Activated effector memory CD4-positive, alpha-beta T cell treated with anti-CD3 and anti-CD28 coated beads, Interleukin-2, amount 50 U/mL, for 16 hours (primary cell): ENCODE results near the gene KIRREL3.

Source experiments
- DNase-seq: peaks from one replicate; pipeline ENCODE4 v3.0.0-alpha.2; 2020

KIRREL3 gene

DNA sequence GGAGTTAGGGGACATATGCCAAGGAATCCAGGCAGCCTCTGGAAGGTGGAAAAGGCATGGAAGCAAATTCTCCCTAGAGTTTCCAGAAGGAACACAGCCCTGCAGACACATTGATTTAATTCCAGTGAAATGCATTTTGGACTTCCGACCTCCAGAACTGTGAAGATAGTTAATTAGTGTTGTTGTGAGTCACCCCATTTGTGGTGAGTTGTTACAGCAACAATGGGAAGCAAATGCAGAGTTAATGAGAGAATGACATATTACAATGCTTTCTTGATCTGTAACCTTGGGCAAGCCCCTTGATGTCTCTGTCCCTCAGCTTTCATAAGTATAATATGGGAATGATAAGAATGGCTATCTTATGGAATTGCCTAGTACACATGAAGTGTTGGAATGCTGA lies 178.7 kb downstream of the KIRREL3 start:
- no peak for DNase-seq

- no peak for DNase-seq
Observed at GRCh38 chr11:126819194-126819593, 181.4 kb downstream of the KIRREL3 start.

DNA sequence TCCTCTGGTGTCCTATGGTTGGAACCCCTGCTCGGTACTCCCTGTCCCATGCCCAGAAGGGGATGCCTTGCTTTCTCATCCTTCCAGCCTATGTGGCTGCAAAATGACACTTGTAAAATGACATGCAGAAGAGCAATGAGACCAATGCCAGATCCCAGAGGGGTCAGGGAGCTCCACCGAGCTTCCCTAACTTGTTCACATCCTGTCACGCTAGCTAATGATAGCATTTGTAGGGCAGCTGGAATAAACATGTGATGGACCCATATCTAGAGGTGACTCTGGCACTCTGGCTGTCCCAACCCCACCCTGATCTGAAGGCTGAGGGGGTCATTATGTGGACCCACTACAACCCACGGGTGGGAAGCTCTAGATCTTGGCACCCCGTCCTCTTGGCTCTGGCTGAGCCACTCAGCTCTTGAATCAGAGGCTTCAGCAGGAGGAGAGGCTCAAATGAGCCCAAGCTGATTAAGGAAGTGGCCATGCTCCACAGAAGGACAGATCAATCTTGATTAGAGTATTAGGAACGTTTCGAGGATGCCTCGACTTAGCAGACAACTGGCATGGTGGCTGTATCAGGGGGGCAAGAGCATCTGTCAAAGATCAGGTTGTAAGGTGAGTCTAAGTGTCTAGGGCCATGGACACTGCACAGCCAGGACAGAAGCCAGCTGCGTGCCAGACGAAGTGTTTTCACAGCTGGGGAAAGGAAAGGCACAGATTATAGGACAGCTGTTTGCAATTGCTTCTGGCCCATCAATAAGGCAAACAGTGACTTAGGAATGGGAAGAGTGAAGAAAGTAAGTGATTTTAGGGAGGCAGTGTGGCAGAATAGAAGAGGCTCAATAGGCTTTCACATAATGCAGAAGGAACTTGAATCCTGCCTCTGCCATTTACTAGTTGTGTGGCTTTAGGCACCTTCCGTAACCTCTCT lies 182.8 kb downstream of the KIRREL3 start:
- DNase-seq: no peak

- DNase-seq: no peak
Observed at GRCh38 chr11:126817096-126817495, 183.5 kb downstream of the KIRREL3 start.

DNA sequence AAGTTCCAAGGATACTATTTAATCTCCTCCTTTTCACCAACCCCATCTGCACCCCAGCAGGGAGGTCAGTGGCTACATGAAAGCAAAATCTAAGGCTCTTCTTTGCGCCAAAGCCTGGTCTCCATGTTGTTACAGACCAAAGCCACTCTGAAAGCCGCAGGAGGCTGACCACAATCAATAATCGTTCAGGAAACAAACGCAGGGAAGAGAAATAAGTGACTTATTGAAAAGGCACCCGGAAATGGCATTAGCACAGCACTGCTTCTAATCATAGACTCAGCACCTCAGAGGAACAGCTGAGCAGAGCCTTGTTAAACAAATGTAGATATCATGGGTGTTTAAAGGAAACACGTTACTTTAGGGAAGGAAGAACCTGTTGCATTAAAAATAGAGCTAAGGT lies 183.9 kb downstream of the KIRREL3 start:
- no peak for DNase-seq

DNA sequence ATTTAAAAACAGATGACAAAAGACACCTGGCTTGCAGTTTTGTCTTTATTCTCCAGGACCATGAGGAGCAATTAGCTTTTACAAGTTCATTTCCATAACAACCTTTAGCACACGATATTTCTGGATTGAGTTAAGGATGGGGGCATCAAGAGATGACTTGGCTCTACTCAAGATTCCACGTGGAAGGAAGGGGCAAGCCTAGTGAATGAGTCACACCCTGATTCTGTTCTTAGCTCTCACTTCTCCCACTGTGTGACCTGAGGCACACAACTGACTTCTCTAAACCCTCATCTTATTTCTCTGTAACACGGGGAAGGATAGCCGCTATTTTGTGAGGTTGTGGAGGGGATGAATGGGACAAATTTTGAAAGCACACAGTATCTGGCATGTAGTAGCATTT lies 185.5 kb downstream of the KIRREL3 start:
- no peak for DNase-seq

DNA sequence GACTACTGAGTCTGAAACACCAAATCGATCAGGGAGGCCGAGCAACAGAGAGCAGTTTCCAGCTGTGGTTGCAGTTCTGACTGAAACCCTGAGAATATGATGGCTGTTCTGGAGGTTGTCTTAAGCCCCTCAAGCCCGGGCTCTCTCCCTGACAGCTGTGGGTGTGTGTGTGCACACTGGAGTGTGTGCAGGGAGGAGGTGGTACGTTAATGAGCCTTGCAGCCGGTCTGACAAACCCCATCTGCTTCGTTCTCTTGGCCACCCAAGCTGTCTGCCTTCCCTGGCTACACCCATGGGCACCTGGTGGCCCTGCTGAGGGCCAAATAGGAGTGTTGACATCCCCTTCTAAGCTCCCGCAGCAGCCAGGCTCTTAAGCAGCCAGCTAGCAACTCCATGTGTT lies 189.8 kb downstream of the KIRREL3 start:
- DNase-seq: no peak

- no peak for DNase-seq
Observed at GRCh38 chr11:126809514-126810289, 190.9 kb downstream of the KIRREL3 start.

DNA sequence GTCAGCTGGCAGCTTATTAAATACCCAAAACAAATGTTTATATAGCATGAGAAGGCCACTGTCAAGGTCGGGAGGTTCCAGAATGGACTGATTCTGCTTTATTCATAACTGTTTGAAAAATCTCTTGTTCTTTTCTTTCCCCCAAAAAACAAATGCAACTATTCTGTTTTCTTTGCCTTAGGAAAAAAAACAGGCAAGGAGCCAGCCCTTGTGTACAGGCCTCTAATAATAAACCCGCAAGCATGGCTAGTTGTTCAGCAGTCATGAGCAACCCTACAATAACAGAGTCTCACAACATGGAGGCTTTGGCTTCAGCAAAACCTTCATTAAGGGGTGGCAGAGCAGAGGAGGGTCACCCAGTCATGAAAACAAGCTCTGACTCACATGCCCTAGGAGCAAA lies 191.7 kb downstream of the KIRREL3 start:
- DNase-seq: no peak

DNA sequence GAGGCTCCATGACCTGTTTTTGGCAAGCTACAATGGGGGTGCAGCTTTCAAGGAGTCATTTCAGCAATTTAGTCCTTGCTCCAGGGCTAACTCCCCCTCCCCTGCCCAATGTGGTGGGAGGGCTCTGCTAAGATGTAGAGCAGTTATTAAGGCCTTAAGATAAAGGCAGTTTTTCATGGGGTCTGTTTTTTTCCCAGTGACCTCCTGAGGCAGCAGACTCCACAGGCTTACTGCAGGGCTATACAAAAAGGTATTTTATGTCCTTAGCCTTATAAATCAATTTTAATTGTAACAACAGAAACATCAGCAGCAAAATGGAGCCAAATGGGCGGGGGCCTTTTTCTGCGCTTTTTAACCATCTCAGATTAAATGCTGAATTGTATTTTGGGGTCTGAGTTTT lies 192.3 kb downstream of the KIRREL3 start:
- no peak for DNase-seq

DNA sequence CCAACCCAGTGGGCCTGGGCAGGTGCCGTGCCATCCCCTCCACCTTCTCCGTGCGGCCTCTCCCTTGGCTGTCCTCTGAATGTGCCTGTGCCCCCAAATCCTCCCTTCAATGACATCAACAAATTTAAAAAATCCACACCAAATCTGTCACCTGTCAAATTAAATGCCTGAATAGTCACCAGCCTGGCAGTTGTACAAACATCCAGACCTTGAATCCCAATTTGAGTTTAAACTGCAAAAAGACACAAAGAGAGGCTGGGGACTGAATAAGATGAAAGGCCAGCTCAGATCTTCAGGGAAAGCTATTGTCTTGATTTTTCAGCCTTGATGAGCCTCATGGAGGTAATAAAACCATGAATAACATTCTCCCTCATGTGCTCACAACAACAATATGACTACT lies 194.7 kb downstream of the KIRREL3 start:
- no peak for DNase-seq

- no peak for DNase-seq
Observed at GRCh38 chr11:126804363-126804762, 196.2 kb downstream of the KIRREL3 start.

DNA sequence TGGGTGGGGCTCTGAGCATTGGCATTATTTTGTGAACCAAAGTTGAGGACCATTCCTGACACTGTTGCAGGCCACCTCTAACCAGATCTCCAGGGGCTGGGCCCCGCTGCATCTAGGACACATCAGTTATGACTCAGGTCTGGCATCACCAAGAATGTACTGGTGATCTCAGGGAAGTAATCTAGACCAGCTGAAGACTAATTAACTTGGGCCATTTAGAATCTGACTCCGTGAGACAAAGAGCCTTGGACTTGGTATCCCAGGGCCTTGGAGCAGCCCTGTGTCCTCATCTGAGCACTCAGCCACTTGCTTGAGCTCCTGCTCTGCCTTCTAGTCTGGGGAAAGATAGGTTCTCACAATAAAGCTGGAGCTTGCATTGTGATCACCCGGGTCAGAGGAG lies 200.6 kb downstream of the KIRREL3 start:
- DNase-seq: no peak

DNA sequence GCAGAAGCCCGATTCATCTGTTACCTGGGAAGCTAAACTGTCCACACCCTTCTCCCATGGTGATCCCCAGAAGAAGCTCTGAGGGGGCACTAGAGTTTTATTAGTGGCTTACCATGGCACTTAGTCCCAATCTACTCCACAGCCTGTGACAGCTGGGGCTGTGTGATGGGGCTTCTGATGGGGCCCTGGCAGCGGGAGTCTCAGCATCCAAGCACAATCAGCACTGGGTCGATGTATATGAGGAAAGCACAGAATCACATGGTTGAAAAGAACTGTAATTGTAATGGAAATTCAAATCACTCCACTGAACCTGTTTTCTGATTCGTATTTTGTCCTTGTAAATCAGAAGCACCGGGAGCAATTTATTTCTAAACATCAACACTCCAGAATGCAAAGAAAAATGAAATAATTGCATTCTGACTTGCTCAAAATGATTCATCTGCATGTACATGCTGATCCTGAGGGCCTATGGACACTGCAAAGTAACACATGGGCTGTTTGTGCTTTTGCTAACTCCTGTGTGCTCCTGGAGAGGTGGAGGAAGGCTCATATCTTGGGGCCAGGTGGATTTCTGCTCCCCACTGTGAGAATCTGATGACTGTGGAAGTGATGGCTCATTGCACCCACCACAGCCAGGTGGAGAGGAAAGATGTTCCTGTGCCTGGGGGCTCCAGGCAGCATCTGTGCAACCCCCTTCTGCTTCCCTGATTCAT lies 203.0 kb downstream of the KIRREL3 start:
- DNase-seq: no peak

GRCh38 chr11:126793596-126793995 lies 207.0 kb downstream of the KIRREL3 start:
- DNase-seq: no peak

DNA sequence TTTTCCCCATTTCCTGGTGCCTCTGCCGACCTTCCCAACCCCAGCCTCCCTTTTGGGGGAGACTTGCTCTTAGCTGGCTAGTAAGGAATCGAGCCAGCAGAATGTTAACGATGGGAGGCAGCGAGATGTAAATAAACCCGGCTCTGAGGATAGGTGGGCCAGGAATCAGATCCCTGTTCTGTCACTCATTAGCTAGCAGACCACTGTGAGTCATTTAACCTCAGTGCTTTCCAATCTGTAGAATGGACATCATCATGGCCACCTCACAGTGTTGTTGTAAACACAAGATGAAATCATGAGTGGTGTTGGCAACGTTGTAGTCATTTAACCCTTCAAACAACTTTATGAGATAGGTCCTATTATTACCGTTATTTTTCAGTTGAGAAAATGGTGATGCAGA lies 208.6 kb downstream of the KIRREL3 start:
- no peak for DNase-seq

DNA sequence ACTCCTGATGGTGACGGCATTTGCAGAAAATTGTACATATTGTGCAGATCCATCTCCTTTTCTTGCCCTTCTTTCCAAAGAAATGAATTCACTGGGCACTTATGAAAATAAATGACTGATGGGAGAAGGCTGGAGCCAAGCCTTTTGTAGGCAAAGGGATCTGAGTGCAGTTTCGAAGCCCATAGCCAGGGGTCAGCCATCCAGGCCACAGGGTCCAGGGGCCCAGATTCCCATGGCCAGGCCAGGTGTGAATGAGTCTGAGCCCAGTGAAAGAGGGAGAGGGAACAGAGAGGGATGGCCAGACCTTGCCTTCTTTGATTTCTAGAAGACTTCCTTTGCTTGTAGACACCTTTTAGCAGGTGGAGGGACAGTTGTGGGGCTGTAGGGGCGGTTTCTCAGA lies 209.1 kb downstream of the KIRREL3 start:
- no peak for DNase-seq

DNA sequence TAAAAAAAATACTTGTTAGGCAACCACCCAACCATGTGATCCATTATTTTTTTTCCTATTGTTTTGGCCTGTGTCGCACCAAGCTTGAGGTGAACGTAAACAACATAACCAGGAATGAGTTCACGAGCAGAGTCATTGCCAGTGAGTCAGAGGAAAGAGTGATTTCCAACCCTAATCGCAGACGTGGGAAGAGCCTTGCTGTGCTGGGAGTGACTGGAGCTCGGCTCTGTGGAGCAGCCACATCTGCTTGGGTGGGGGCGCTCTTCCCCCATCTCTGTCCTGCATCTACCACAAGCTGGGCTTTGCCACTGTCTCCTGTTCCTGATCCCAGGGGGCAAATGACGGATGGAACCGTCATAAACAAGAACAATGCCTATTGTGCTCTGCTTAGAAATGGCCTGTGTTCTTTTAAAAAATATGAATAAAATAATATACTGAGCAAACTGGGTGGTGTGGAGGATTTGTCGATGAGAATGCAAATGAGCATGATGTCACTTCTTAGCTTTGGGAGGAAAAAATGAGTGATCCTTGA lies 210.0 kb downstream of the KIRREL3 start:
- DNase-seq: no peak

DNA sequence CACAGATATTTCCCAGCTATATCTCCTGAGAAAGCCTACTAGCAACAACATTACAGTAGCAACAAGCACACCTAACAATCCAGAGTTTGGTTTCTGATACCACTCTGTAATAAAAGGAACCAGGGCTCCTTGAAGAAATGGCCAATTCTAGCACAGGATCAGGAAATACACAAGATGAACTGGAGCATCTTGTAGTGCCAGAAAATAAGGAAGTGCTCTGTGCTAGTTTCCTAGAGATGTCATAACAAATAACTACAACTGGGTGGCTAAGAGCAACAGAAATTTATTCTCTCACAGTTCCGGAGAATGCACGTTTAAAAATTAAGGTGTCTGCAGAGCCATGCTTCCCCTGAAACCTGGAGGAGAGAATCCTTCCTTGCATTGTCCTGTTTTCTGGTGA lies 217.8 kb downstream of the KIRREL3 start:
- no peak for DNase-seq

- DNase-seq: no peak
Observed at GRCh38 chr11:126781942-126782341, 218.6 kb downstream of the KIRREL3 start.

- no peak for DNase-seq
Observed at GRCh38 chr11:126776119-126776518, 224.5 kb downstream of the KIRREL3 start.

GRCh38 chr11:126772267-126772666 lies 228.3 kb downstream of the KIRREL3 start:
- DNase-seq: no peak

- DNase-seq: no peak
Observed at GRCh38 chr11:126768702-126769101, 231.9 kb downstream of the KIRREL3 start.
